ENCODE data around the gene COPB1. TPM values are rescaled to one million over a fixed set of nuclear protein-coding genes. Genes with fewer than 3 reads are reported as not detected.

Gene COPB1
- total RNA-seq, 2 experiments from 2014 or later, result 115 to 118 TPM

- POLR2A ChIA-PET, result no interaction called here
- CTCF ChIA-PET, result no interaction called here
These were observed 84.8 kb downstream of the COPB1 start for GRCh38 chr11:14414470-14415461.

GRCh38 chr11:14413307-14414069 is 86.1 kb downstream of the COPB1 start:
- POLR2A ChIA-PET, result interaction anchor here (0.9 to 1.2 kb wide), 2 partner anchors 55 to 77 kb away, joined by 3 read pairs; no protein-coding TSS in a partner anchor
- CTCF ChIA-PET, result interaction anchor here (1.2 to 1.4 kb wide), 2 partner anchors 42 to 111 kb away, joined by 3 read pairs; no protein-coding TSS in a partner anchor

DNA sequence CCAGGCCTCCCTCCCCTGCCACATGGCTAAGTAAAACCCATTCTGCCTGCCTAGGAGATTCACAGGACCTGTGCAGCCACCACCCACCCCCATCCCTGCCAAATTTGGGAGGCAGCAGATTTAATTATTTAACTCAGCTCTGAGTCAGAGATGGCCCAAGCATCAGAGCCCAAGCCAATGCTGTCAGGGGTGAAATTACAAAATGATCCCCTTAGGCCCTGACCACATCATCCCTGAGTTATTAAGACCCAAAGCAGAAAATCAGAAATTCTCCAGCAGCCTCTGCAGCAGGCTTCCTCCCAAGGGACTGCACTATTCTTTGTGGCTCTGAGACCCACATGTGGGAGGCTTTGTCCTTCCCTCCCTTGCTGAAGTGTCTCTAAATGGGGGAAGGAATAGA is 87.8 kb downstream of the COPB1 start:
- CTCF ChIA-PET, result interaction anchor here (1.1 kb wide), 1 partner anchor 111 kb away, joined by 3 read pairs; no protein-coding TSS in a partner anchor
- POLR2A ChIA-PET, result no interaction called here

DNA sequence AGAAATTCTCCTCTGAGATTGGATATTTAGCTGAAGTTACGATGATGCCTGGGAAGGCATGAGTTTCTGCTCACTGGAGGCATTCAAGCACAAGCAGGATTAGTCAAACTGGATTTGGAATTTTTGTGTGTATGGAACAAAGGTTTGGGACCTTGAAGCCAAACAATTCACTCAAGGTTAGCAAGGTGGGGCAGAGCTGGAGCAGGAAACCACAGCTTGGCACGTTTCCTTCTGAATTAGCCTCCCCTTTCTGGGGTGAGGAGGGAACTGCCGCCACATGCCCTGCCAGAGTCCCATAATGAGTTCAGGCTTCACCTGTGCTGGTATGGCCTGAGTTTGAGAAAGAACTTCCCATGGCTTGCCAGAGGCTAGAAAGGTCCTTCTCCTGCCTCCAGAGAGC is 89.7 kb downstream of the COPB1 start:
- ChIA-PET CTCF (no interaction called here), POLR2A (no interaction called here)

DNA sequence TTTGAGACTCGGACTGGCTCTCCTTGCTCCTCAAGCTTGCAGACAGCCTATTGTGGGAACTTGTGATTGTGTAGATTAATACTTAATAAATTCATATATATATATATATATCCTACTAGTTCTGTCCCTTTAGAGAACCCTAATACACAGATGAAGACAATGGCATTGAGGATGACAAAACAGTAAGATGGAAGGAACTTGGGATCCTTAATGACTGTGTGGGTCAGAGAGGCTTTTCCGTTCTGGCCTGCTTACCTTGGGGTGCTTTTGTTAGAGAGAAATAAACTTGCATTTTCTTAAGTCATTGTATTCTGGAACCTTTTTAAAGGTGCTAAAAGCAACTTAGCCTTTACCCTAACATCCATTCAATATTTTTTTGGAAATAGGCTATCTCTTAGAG is 91.0 kb downstream of the COPB1 start:
- POLR2A ChIA-PET, result no interaction called here
- CTCF ChIA-PET, result no interaction called here

Other genes with a start within 250 kb of the COPB1 start
- 10 to 100 TPM; 71.6 to 73.4 TPM for gene RRAS2, start 140.6 kb downstream of the COPB1 start, total RNA-seq
- 100 to 1,000 TPM; 364 to 373 TPM for gene PSMA1, start 20.6 kb upstream of the COPB1 start, total RNA-seq
- gene PDE3B, start 144.0 kb upstream of the COPB1 start, total RNA-seq, result 10 to 100 TPM; 38.7 to 39.1 TPM